ENCODE data around the gene IL17REL. TPM values are rescaled to one million over a fixed set of nuclear protein-coding genes. Genes with fewer than 3 reads are reported as not detected.

The IL17REL gene
- total RNA-seq, 1 donor from 2014 or later, result not detected

GRCh38 chr22:49973018-49973961, 39.3 kb downstream of the IL17REL start:
- H3K27ac Mint-ChIP-seq, result no peak overlapping the region
- no peaks in the 10 kb centered on the region for H3K27me3 Mint-ChIP-seq (ENCODE audit: insufficient read depth)
- no peak overlapping the region for H3K4me3 Mint-ChIP-seq
- peaks cover 7% of the 10 kb centered on the region for H3K36me3 Mint-ChIP-seq (ENCODE audit: low read depth)
- peaks cover 9% of the 10 kb centered on the region for H3K9me3 Mint-ChIP-seq
- H3K4me1 Mint-ChIP-seq (ENCODE audit: low read depth), result peaks cover 30% of the 10 kb centered on the region
- DNase-seq (ENCODE audit: low spot score), result no peak
- intact Hi-C loops (cut with micrococcal nuclease), result no loop called here

GRCh38 chr22:49972163-49973017, 40.2 kb downstream of the IL17REL start:
- H3K27ac Mint-ChIP-seq, result no peak overlapping the region
- peaks cover 36% of the 10 kb centered on the region for H3K4me1 Mint-ChIP-seq (ENCODE audit: low read depth)
- no peaks in the 10 kb centered on the region for H3K27me3 Mint-ChIP-seq (ENCODE audit: insufficient read depth)
- no peak for DNase-seq (ENCODE audit: low spot score)
- no peak overlapping the region for H3K4me3 Mint-ChIP-seq
- intact Hi-C loops (cut with micrococcal nuclease), result no loop called here
- peaks cover 9% of the 10 kb centered on the region for H3K9me3 Mint-ChIP-seq
- peaks cover 7% of the 10 kb centered on the region for H3K36me3 Mint-ChIP-seq (ENCODE audit: low read depth)

GRCh38 chr22:49971232-49972162, 41.1 kb downstream of the IL17REL start:
- intact Hi-C loops (cut with micrococcal nuclease), result loop anchor here (2.0 kb wide), 1 partner anchor 35 kb away; no protein-coding TSS in a partner anchor
- Mint-ChIP-seq H3K27me3 (ENCODE audit: insufficient read depth) (no peaks in the 10 kb centered on the region), H3K4me3 (peak overlapping the region; percentile 81), H3K27ac (peak overlapping the region; percentile 92), H3K4me1 (ENCODE audit: low read depth) (peaks cover 35% of the 10 kb centered on the region), H3K36me3 (ENCODE audit: low read depth) (peaks cover 2% of the 10 kb centered on the region), H3K9me3 (peaks cover 5% of the 10 kb centered on the region)
- DNase-seq (ENCODE audit: low spot score), result no peak

- peaks cover 5% of the 10 kb centered on the region for H3K9me3 Mint-ChIP-seq
- H3K27ac Mint-ChIP-seq, result peak overlapping the region; percentile 92
- DNase-seq (ENCODE audit: low spot score), result peak; percentile 88
- H3K36me3 Mint-ChIP-seq (ENCODE audit: low read depth), result peaks cover 2% of the 10 kb centered on the region
- H3K27me3 Mint-ChIP-seq (ENCODE audit: insufficient read depth), result no peaks in the 10 kb centered on the region
- intact Hi-C loops (cut with micrococcal nuclease), result loop anchor here (2.0 kb wide), 1 partner anchor 34 kb away; no protein-coding TSS in a partner anchor
- peaks cover 29% of the 10 kb centered on the region for H3K4me1 Mint-ChIP-seq (ENCODE audit: low read depth)
- peak overlapping the region; percentile 81 for H3K4me3 Mint-ChIP-seq
Measured at GRCh38 chr22:49970528-49971231, 41.9 kb downstream of the IL17REL start.

GRCh38 chr22:49969751-49970527, 42.6 kb downstream of the IL17REL start:
- Mint-ChIP-seq H3K27ac (peak overlapping the region; percentile 92), H3K36me3 (ENCODE audit: low read depth) (peaks cover 2% of the 10 kb centered on the region), H3K4me1 (ENCODE audit: low read depth) (peaks cover 22% of the 10 kb centered on the region), H3K4me3 (no peak overlapping the region), H3K9me3 (no peaks in the 10 kb centered on the region), H3K27me3 (ENCODE audit: insufficient read depth) (no peaks in the 10 kb centered on the region)
- intact Hi-C loops (cut with micrococcal nuclease), result loop anchor here (2.0 to 10.0 kb wide), 2 partner anchors 33 to 565 kb away; partner anchors contain the start of gene TYMP
- DNase-seq (ENCODE audit: low spot score), result no peak

GRCh38 chr22:49968831-49969661, 43.5 kb downstream of the IL17REL start:
- Mint-ChIP-seq H3K4me1 (ENCODE audit: low read depth) (peaks cover 27% of the 10 kb centered on the region), H3K36me3 (ENCODE audit: low read depth) (peaks cover 7% of the 10 kb centered on the region), H3K27ac (no peak overlapping the region), H3K4me3 (no peak overlapping the region), H3K27me3 (ENCODE audit: insufficient read depth) (no peaks in the 10 kb centered on the region), H3K9me3 (no peaks in the 10 kb centered on the region)
- no peak for DNase-seq (ENCODE audit: low spot score)
- intact Hi-C loops (cut with micrococcal nuclease), result loop anchor here (10.0 kb wide), 1 partner anchor 566 kb away; the partner anchor contains the start of gene TYMP

- Mint-ChIP-seq H3K4me3 (no peak overlapping the region), H3K27ac (no peak overlapping the region), H3K4me1 (ENCODE audit: low read depth) (peaks cover 34% of the 10 kb centered on the region), H3K9me3 (no peaks in the 10 kb centered on the region), H3K27me3 (ENCODE audit: insufficient read depth) (no peaks in the 10 kb centered on the region), H3K36me3 (ENCODE audit: low read depth) (peaks cover 14% of the 10 kb centered on the region)
- intact Hi-C loops (cut with micrococcal nuclease), result loop anchor here (10.0 kb wide), 1 partner anchor 566 kb away; the partner anchor contains the start of gene TYMP
- DNase-seq (ENCODE audit: low spot score), result no peak
Measured at GRCh38 chr22:49968313-49968830, 44.2 kb downstream of the IL17REL start.

- H3K4me1 Mint-ChIP-seq (ENCODE audit: low read depth), result peaks cover 34% of the 10 kb centered on the region
- intact Hi-C loops (cut with micrococcal nuclease), result loop anchor here (10.0 kb wide), 1 partner anchor 567 kb away; the partner anchor contains the start of gene TYMP
- H3K9me3 Mint-ChIP-seq, result no peaks in the 10 kb centered on the region
- H3K27ac Mint-ChIP-seq, result peak overlapping the region; percentile 52
- DNase-seq (ENCODE audit: low spot score), result no peak
- peaks cover 20% of the 10 kb centered on the region for H3K36me3 Mint-ChIP-seq (ENCODE audit: low read depth)
- no peaks in the 10 kb centered on the region for H3K27me3 Mint-ChIP-seq (ENCODE audit: insufficient read depth)
- no peak overlapping the region for H3K4me3 Mint-ChIP-seq
Measured at GRCh38 chr22:49967706-49968208, 44.8 kb downstream of the IL17REL start.

GRCh38 chr22:49966774-49967705, 45.5 kb downstream of the IL17REL start:
- H3K36me3 Mint-ChIP-seq (ENCODE audit: low read depth), result peaks cover 23% of the 10 kb centered on the region
- no peak overlapping the region for H3K27ac Mint-ChIP-seq
- peak overlapping the region; percentile 30 for H3K4me3 Mint-ChIP-seq
- H3K27me3 Mint-ChIP-seq (ENCODE audit: insufficient read depth), result no peaks in the 10 kb centered on the region
- no peaks in the 10 kb centered on the region for H3K9me3 Mint-ChIP-seq
- peaks cover 34% of the 10 kb centered on the region for H3K4me1 Mint-ChIP-seq (ENCODE audit: low read depth)
- no peak for DNase-seq (ENCODE audit: low spot score)
- intact Hi-C loops (cut with micrococcal nuclease), result loop anchor here (10.0 kb wide), 1 partner anchor 568 kb away; the partner anchor contains the start of gene TYMP
